ENCODE measurements around the gene RIPK3. TPM values are rescaled to one million over a fixed set of nuclear protein-coding genes. Genes with fewer than 3 reads are reported as not detected.

Gene RIPK3
- total and polyA plus RNA-seq, 7 donors: 0.94 to 1.9 (median 1.2) TPM

- peaks cover 0 to 31% (median 7%) of the 10 kb centered on the region in 3 donors for H3K27me3 ChIP-seq (ENCODE audit: insufficient read depth in 3 of 3, low read length in 2 of 3)
- H3K27ac ChIP-seq: no peak overlapping the region
- H3K36me3 ChIP-seq (ENCODE audit: insufficient read depth in 1 of 2, low read depth in 1 of 2): peaks cover 0 to 13% of the 10 kb centered on the region in 2 donors
- 82 to 87% (median 85%) methylated on average over 14 of the region's 14 CpGs for whole genome bisulfite sequencing, 3 donors
- no peak overlapping the region for H3K4me3 ChIP-seq
- H3K4me1 ChIP-seq: no peaks in the 10 kb centered on the region
- ATAC-seq: no peak
- intact Hi-C loops (cut with DNase I): no loop called here
- no peak for TF ChIP-seq CTCF (IDR thresholded peaks at IDR 0.05)
- no peaks in the 10 kb centered on the region for H3K9me3 ChIP-seq
- no peak for DNase-seq
These were observed 18.4 kb downstream of the RIPK3 start for GRCh38 chr14:24321212-24321975.

DNA sequence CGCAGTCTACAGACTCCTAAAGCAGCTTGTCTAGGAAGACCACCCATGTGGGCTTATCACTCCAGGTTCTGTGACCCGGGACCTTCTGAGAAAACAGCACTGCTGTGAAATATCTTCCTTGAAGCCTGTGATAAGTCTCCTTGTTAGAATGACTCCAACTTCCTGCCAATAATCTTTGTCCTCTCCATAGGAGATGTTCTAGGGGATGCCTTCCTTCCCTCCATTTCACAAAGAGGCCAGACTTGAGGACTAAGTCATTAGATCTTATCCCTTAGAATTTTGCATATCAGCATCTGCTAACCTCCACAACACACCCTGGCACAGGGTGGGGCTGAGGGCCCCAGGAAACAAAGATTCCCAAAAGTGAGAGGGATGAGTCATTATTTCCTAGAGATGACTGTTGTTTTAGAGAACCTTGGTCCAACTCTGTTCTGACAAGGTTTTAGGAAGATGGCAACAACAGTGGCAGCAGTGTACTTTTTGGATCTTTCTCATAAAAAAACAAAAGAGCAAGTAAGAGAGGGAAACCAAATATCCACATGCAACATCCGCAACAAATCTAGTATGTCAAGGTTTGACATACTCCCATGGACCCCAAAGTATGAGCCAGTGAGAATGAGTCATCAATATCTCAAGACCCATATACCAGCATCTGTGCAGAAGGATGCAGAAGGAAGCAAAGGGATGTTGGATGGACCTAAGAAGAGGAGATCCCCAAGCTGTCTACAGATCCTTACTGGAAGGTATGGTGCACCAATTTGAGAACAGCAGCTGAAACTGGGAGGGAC lies 22.5 kb downstream of the RIPK3 start:
- H3K4me3 ChIP-seq: no peak overlapping the region
- DNase-seq (no peak), ATAC-seq (no peak)
- peaks cover 0 to 41% (median 9%) of the 10 kb centered on the region in 3 donors for H3K27me3 ChIP-seq (ENCODE audit: insufficient read depth in 3 of 3, low read length in 2 of 3)
- peaks cover 0 to 13% of the 10 kb centered on the region in 2 donors for H3K36me3 ChIP-seq (ENCODE audit: insufficient read depth in 1 of 2, low read depth in 1 of 2)
- no peak for TF ChIP-seq CTCF (IDR thresholded peaks at IDR 0.05)
- intact Hi-C loops (cut with DNase I): no loop called here
- H3K27ac ChIP-seq: no peak overlapping the region
- WGBS, 3 donors: 82 to 92% (median 89%) methylated on average over 3 of the region's 3 CpGs
- no peaks in the 10 kb centered on the region for H3K4me1 ChIP-seq
- H3K9me3 ChIP-seq: no peaks in the 10 kb centered on the region

- TF ChIP-seq CTCF (IDR thresholded peaks at IDR 0.05): no peak
- peaks cover 0 to 13% of the 10 kb centered on the region in 2 donors for H3K36me3 ChIP-seq (ENCODE audit: insufficient read depth in 1 of 2, low read depth in 1 of 2)
- DNase-seq (no peak), ATAC-seq (peak in 2 of 4 donors; percentile 2 to 8)
- H3K4me3 ChIP-seq: peak overlapping the region; percentile 34
- peaks cover 0 to 41% (median 9%) of the 10 kb centered on the region in 3 donors for H3K27me3 ChIP-seq (ENCODE audit: insufficient read depth in 3 of 3, low read length in 2 of 3)
- H3K9me3 ChIP-seq: no peaks in the 10 kb centered on the region
- WGBS, 3 donors: 34 to 50% (median 43%) methylated on average over 15 to 18 of the region's 18 CpGs
- intact Hi-C loops (cut with DNase I): no loop called here
- H3K4me1 ChIP-seq: no peaks in the 10 kb centered on the region
- peak overlapping the region; percentile 38 for H3K27ac ChIP-seq
These were observed 23.2 kb downstream of the RIPK3 start for GRCh38 chr14:24316597-24316950.

GRCh38 chr14:24315807-24316596 lies 23.8 kb downstream of the RIPK3 start:
- Histone ChIP-seq H3K27me3 (ENCODE audit: insufficient read depth in 3 of 3, low read length in 2 of 3) (peaks cover 0 to 41% (median 9%) of the 10 kb centered on the region in 3 donors), H3K9me3 (no peaks in the 10 kb centered on the region), H3K4me1 (no peaks in the 10 kb centered on the region), H3K36me3 (ENCODE audit: insufficient read depth in 1 of 2, low read depth in 1 of 2) (peaks cover 0 to 13% of the 10 kb centered on the region in 2 donors), H3K27ac (peak overlapping the region; percentile 38), H3K4me3 (peak overlapping the region; percentile 34)
- DNase-seq (peak; percentile 60 to 76), ATAC-seq (peak; percentile 65 to 75 (median 71))
- intact Hi-C loops (cut with DNase I): no loop called here
- peak; percentile 32 for TF ChIP-seq CTCF (IDR thresholded peaks at IDR 0.05)
- 25 to 30% (median 30%) methylated on average over 64 to 70 of the region's 70 CpGs for WGBS, 3 donors

All from psoas muscle (tissue), 8 donors.